OCI-LY3 (cell line): ENCODE data around the gene GABRA4.

ENCODE experiments used
- H2AFZ ChIP-seq: fragments of 200-600, 300-600 bp; shearing (Covaris generic); 2 replicates; pipeline ENCODE4 v1.6.0; 2014; ENCODE audit warnings: antibody characterized with exemption, low read depth, low read length
- H3K27ac ChIP-seq: fragments of 200-600, 300-600 bp; sonication (generic); 2 replicates; pipeline ENCODE4 v1.5.1; 2014; ENCODE audit warnings: mild to moderate bottlenecking, low read length, moderate library complexity, mixed read lengths
- H3K27me3 ChIP-seq: fragments of 200-600, 300-600 bp; sonication (generic); 2 replicates; pipeline ENCODE4 v1.6.1; 2014; ENCODE audit warnings: low read depth, low read length, mixed read lengths
- H3K36me3 ChIP-seq: fragments of 200-600, 300-600 bp; sonication (generic); replicated peaks from 2 replicates; pipeline ENCODE3; 2014; ENCODE audit warnings: low read depth, low read length, mixed read lengths
- H3K4me1 ChIP-seq: fragments of 300-600, 200-600 bp; sonication (generic); 2 replicates; pipeline ENCODE4 v1.6.1; 2014; ENCODE audit warnings: low read length, mixed read lengths
- H3K4me2 ChIP-seq: fragments of 200-600, 300-600 bp; sonication (generic); 2 replicates; pipeline ENCODE4 v1.6.1; 2014; ENCODE audit warnings: low read length, mixed read lengths
- H3K4me3 ChIP-seq: fragments of 300-600, 200-600 bp; sonication (generic); 2 replicates; pipeline ENCODE4 v1.5.1; 2014; ENCODE audit warnings: antibody characterized with exemption, mild to moderate bottlenecking, low read length, moderate library complexity
- H3K79me2 ChIP-seq: fragments of 300-600, 200-600 bp; shearing (Covaris generic); 2 replicates; pipeline ENCODE4 v1.6.1; 2014; ENCODE audit warnings: mild to moderate bottlenecking, low read length, mixed read lengths
- H3K9ac ChIP-seq: fragments of 300-600, 200-600 bp; shearing (Covaris generic); 2 replicates; pipeline ENCODE4 v1.6.0; 2014; ENCODE audit warnings: mild to moderate bottlenecking, low read length, moderate library complexity
- H3K9me3 ChIP-seq: fragments of 200-600, 300-600 bp; shearing (Covaris generic); 2 replicates; pipeline ENCODE4 v1.6.1; 2014; ENCODE audit warnings: low read length, mixed read lengths; ENCODE audit not compliant: insufficient read depth
- H4K20me1 ChIP-seq: fragments of 200-600, 300-600 bp; sonication (generic); 2 replicates; pipeline ENCODE4 v1.6.1; 2016; ENCODE audit warnings: low read length, mixed read lengths; ENCODE audit not compliant: insufficient read depth
- CTCF ChIP-seq: fragments of 200-600, 300-600 bp; sonication (generic); IDR thresholded peaks from 2 replicates; pipeline ENCODE4 v1.5.1; 2014; ENCODE audit warnings: antibody characterized with exemption, low read length, low read depth
- EZH2phosphoT487 ChIP-seq: fragments of 200-600 bp; shearing (Covaris generic); IDR thresholded peaks from 2 replicates; pipeline ENCODE4 v1.6.1; 2018; ENCODE audit warnings: antibody characterized with exemption, mixed run types, low read depth

Gene GABRA4

GRCh38 chr4:46937493-46937892 is 55.9 kb downstream of the GABRA4 start:
- TF ChIP-seq EZH2phosphoT487 (no peak), CTCF (peak; percentile 72)
- Histone ChIP-seq H3K27me3 (no peaks in the 10 kb centered on the region), H2AFZ (no peak overlapping the region), H3K4me1 (no peaks in the 10 kb centered on the region), H3K4me2 (no peak overlapping the region), H3K9ac (no peak overlapping the region), H4K20me1 (no peaks in the 10 kb centered on the region), H3K27ac (no peak overlapping the region), H3K4me3 (no peak overlapping the region), H3K36me3 (no peaks in the 10 kb centered on the region), H3K79me2 (no peaks in the 10 kb centered on the region), H3K9me3 (no peaks in the 10 kb centered on the region)

GRCh38 chr4:46934726-46935125 is 58.7 kb downstream of the GABRA4 start:
- Histone ChIP-seq H2AFZ (no peak overlapping the region), H3K4me1 (no peaks in the 10 kb centered on the region), H3K79me2 (no peaks in the 10 kb centered on the region), H3K27ac (no peak overlapping the region), H4K20me1 (no peaks in the 10 kb centered on the region), H3K4me2 (no peak overlapping the region), H3K9me3 (no peaks in the 10 kb centered on the region), H3K4me3 (no peak overlapping the region), H3K27me3 (peaks cover 3% of the 10 kb centered on the region; the same call in 1 of the 2 replicates), H3K36me3 (no peaks in the 10 kb centered on the region), H3K9ac (no peak overlapping the region)
- TF ChIP-seq CTCF (no peak), EZH2phosphoT487 (no peak)

- no peaks in the 10 kb centered on the region for H3K79me2 ChIP-seq
These were observed 59.7 kb downstream of the GABRA4 start for GRCh38 chr4:46933686-46934085.

GRCh38 chr4:46931981-46932380 is 61.4 kb downstream of the GABRA4 start:
- Histone ChIP-seq H3K4me2 (peak overlapping the region; percentile 31), H3K4me1 (no peaks in the 10 kb centered on the region), H3K27me3 (peaks cover 12% of the 10 kb centered on the region), H3K4me3 (no peak overlapping the region), H3K9ac (no peak overlapping the region), H4K20me1 (no peaks in the 10 kb centered on the region), H2AFZ (0 out of 2 replicates have a peak overlapping the region, but pooled peaks have one; percentile 23), H3K79me2 (no peaks in the 10 kb centered on the region), H3K9me3 (no peaks in the 10 kb centered on the region), H3K27ac (no peak overlapping the region), H3K36me3 (no peaks in the 10 kb centered on the region)
- TF ChIP-seq EZH2phosphoT487 (no peak), CTCF (peak; percentile 86)

More at GRCh38 chr4:46933686-46934085, 59.7 kb downstream of the GABRA4 start:
- no peak overlapping the region for H3K4me2 ChIP-seq
- H3K27ac ChIP-seq, result no peak overlapping the region
- TF ChIP-seq CTCF (no peak), EZH2phosphoT487 (no peak)
- H3K9me3 ChIP-seq, result no peaks in the 10 kb centered on the region
- peaks cover 3% of the 10 kb centered on the region; the same call in 1 of the 2 replicates for H3K27me3 ChIP-seq
- H2AFZ ChIP-seq, result no peak overlapping the region
- H3K4me3 ChIP-seq, result no peak overlapping the region
- no peak overlapping the region for H3K9ac ChIP-seq
- H3K4me1 ChIP-seq, result no peaks in the 10 kb centered on the region
- no peaks in the 10 kb centered on the region for H3K36me3 ChIP-seq
- no peaks in the 10 kb centered on the region for H4K20me1 ChIP-seq
